Measurements from ENCODE around the gene CLC. TPM values are rescaled to one million over a fixed set of nuclear protein-coding genes. Genes with fewer than 3 reads are reported as not detected.

The CLC gene
- not detected in 2 replicates for total RNA-seq

DNA sequence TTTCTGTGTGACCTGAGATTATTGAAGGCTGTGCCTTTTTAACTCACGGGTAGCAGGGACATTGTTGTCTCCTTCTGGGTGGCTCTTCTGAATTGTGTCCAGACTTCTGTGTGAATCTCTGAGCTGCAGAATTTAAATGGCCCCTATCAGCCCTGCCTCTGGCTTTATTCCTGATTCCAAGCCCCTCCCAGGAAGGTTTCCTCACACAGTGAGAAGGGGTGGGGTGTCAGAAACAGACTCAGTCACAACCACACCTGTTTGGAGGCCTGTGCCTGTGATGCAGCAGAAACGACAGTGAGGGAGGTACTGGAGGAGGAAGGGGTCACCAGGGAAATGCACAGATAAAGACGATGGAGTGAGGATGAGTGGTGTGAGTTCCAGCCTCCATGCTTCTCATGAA lies at the start of gene CLC:
TSS of gene CLC (minus strand) at position 139 of the 400 bp plus-strand sequence. CDS start at position 62, 77 bp downstream.

DNA sequence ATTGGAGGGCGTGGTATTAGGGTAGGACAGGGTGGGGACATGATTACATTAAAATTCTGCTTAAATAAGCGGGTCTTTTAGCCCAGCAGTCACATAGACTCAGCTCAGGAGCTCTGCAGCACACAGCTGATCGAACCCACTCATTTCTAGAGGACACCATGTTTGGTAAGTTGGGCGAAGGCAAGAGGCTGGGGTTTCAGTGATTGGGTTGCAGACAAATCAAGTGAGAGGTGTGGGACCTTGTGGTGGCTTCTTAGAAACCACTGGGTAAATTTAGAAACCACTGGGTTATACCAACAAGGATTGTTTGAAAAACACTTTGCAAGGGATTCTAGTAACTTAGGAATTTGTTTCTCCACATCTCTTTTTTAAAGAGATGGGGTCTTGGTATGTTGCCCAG lies 40.9 kb upstream of the CLC start, which contains the start of gene LEUTX:
TSS of gene LEUTX (plus strand) at position 92 of the 400 bp plus-strand sequence. CDS start at position 159, 67 bp downstream.

DNA sequence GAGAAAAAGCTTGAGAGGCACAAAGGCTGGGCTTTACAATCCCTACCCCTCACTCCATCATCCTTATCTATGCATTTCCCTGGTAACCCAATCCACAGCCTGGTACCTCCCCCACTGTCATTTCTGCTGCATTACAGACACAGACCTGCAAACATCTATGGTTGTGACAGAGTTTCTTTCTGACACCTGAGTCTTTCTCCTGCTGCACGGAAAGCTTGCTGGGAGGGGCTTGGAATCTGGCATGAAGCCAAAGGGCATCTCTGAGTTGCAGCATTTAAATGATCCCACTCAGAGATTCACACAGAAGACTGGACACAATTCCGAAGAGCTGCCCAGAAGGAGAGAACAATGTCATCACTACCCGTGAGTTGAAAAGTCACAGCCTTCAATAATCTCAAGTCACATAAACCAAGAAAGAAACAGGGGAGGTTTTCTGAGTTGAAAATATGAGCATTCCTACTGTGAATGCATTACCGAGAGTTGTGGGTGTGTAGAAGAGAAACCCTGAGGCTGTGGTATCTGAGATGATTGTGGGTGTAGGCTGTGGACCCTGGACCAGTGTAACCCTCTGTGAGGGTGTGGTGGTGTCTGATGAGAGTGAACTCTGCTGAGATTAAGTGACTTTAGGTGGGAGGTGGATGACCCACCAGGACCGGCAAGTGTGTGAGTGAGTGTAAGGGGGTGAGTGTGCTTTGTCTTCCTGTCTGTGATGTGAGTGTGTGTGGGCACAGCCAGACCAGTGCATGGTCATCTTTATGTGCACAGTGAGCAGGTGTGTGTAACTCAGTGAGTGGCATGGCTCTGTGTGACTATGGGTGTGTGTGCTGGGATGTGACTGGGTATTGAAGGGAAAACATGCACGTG lies 33.4 kb downstream of the CLC start, which contains the start of gene LGALS14:
TSS of gene LGALS14 (plus strand) at position 301 of the 864 bp plus-strand sequence. CDS start at position 349, 48 bp downstream.

Other genes starting within 250 kb of the CLC start
- under 0.01 and 0.32 TPM in 2 replicates for gene DLL3, start 239.1 kb downstream of the CLC start, total RNA-seq
- not detected in 2 replicates for gene SELENOV, start 222.9 kb downstream of the CLC start, total RNA-seq
- 1.9 and 3.6 TPM in 2 replicates for gene EID2B, start 205.2 kb downstream of the CLC start, total RNA-seq
- 8.2 and 9.8 TPM in 2 replicates for gene EID2, start 197.9 kb downstream of the CLC start, total RNA-seq
- gene LGALS13, start 135.5 kb downstream of the CLC start, total RNA-seq: not detected in 2 replicates
- not detected in 2 replicates for gene LGALS16, start 82.1 kb downstream of the CLC start, total RNA-seq
- gene LGALS14, start 33.5 kb downstream of the CLC start, total RNA-seq: not detected in 2 replicates
- not detected in 2 replicates for gene LEUTX, start 40.8 kb upstream of the CLC start, total RNA-seq
- gene DYRK1B, start 96.1 kb upstream of the CLC start, total RNA-seq: 8.6 and 18.2 TPM in 2 replicates
- 104 and 116 TPM in 2 replicates for gene FBL, start 108.3 kb upstream of the CLC start, total RNA-seq
- 1.2 and 2.2 TPM in 2 replicates for gene FCGBP, start 196.6 kb upstream of the CLC start, total RNA-seq
- 128 and 165 TPM in 2 replicates for gene PSMC4, start 233.1 kb upstream of the CLC start, total RNA-seq

All from smooth muscle cell of the umbilical artery (primary cell).